ENCODE results near the gene TMCC1.
"Not testable (repeated sequence)": the region's sequence is repeated elsewhere in the genome, so short reads cannot be mapped to it uniquely, and the experiment has no call there.

TMCC1 gene

DNA sequence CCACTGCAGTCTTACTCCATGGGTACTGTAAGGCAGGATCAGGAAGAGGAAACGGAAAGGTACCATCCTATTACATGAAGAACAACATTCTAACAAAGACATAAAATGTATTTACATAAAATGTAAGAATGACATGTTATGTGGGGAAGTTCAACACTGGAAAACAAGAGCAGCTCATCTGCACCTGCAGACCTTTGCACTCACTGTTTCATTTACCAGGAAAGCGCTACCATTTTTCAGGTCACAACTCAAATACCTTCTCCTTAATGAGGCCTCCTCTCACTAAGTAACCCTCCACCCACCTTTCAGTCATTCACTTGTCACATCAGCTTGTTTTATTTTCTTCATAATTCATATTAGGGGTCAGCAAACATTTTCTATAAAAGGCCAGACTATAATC, 2.6 kb downstream of the TMCC1 start:
- Histone ChIP-seq H3K36me3 (peaks cover 3% of the 10 kb centered on the region; the same call in 1 of the 2 replicates), H3K27ac (no peak overlapping the region), H3K4me3 (ENCODE audit: low read depth, low read length) (no peak overlapping the region), H3K27me3 (ENCODE audit: insufficient read depth, low read depth, severe bottlenecking) (no peaks in the 10 kb centered on the region), H3K9me3 (ENCODE audit: severe bottlenecking) (no peaks in the 10 kb centered on the region)
- TF ChIP-seq, protein P1, sequence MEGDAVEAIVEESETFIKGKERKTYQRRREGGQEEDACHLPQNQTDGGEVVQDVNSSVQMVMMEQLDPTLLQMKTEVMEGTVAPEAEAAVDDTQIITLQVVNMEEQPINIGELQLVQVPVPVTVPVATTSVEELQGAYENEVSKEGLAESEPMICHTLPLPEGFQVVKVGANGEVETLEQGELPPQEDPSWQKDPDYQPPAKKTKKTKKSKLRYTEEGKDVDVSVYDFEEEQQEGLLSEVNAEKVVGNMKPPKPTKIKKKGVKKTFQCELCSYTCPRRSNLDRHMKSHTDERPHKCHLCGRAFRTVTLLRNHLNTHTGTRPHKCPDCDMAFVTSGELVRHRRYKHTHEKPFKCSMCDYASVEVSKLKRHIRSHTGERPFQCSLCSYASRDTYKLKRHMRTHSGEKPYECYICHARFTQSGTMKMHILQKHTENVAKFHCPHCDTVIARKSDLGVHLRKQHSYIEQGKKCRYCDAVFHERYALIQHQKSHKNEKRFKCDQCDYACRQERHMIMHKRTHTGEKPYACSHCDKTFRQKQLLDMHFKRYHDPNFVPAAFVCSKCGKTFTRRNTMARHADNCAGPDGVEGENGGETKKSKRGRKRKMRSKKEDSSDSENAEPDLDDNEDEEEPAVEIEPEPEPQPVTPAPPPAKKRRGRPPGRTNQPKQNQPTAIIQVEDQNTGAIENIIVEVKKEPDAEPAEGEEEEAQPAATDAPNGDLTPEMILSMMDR (IDR thresholded peaks at IDR 0.05; ENCODE audit: low read depth, low read length): no peak
- DNase-seq: no peak

GRCh38 chr3:129890125-129890524, 3.4 kb downstream of the TMCC1 start:
- no peaks in the 10 kb centered on the region for H3K9me3 ChIP-seq (ENCODE audit: severe bottlenecking)
- H3K27me3 ChIP-seq (ENCODE audit: insufficient read depth, low read depth, severe bottlenecking): no peaks in the 10 kb centered on the region
- TF ChIP-seq, protein P1 (IDR thresholded peaks at IDR 0.05; ENCODE audit: low read depth, low read length): no peak
- H3K36me3 ChIP-seq: peaks cover 3% of the 10 kb centered on the region; the same call in 1 of the 2 replicates
- no peak overlapping the region for H3K4me3 ChIP-seq (ENCODE audit: low read depth, low read length)
- DNase-seq: no peak
- H3K27ac ChIP-seq: no peak overlapping the region

GRCh38 chr3:129888771-129889170, 4.7 kb downstream of the TMCC1 start:
- peaks cover 3% of the 10 kb centered on the region; the same call in 1 of the 2 replicates for H3K36me3 ChIP-seq
- no peak for DNase-seq
- H3K4me3 ChIP-seq (ENCODE audit: low read depth, low read length): no peak overlapping the region
- no peaks in the 10 kb centered on the region for H3K27me3 ChIP-seq (ENCODE audit: insufficient read depth, low read depth, severe bottlenecking)
- TF ChIP-seq, protein P1 (IDR thresholded peaks at IDR 0.05; ENCODE audit: low read depth, low read length): no peak
- H3K9me3 ChIP-seq (ENCODE audit: severe bottlenecking): no peaks in the 10 kb centered on the region
- no peak overlapping the region for H3K27ac ChIP-seq

DNA sequence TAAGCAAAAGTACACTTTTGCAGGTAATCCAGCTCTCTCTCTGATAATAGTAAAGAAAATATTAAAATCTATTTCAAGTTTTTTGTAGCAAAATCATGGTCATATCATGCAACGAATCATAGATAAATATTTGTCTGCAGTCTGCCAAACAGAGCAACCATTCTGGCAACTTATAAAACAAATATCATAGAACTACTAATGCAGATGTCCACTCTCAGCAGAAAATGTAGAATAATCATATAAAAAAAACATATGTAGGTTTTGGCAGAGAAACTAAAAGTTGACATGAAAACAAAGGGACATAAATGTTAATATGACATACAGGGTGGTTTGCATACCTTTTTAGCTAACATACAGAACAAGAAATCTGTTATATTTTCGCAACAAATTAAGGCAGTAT, 12.2 kb downstream of the TMCC1 start:
- Histone ChIP-seq H3K4me3 (ENCODE audit: low read depth, low read length) (no peak overlapping the region), H3K27me3 (ENCODE audit: insufficient read depth, low read depth, severe bottlenecking) (no peaks in the 10 kb centered on the region), H3K27ac (no peak overlapping the region), H3K9me3 (ENCODE audit: severe bottlenecking) (no peaks in the 10 kb centered on the region), H3K36me3 (peaks cover 35% of the 10 kb centered on the region)
- DNase-seq: no peak
- TF ChIP-seq, protein P1 (IDR thresholded peaks at IDR 0.05; ENCODE audit: low read depth, low read length): no peak

GRCh38 chr3:129878355-129878754, 15.2 kb downstream of the TMCC1 start:
- no peaks in the 10 kb centered on the region for H3K9me3 ChIP-seq (ENCODE audit: severe bottlenecking)
- no peak for DNase-seq
- no peak overlapping the region for H3K4me3 ChIP-seq (ENCODE audit: low read depth, low read length)
- peaks cover 58% of the 10 kb centered on the region for H3K36me3 ChIP-seq
- TF ChIP-seq, protein P1 (IDR thresholded peaks at IDR 0.05; ENCODE audit: low read depth, low read length): no peak
- H3K27me3 ChIP-seq (ENCODE audit: insufficient read depth, low read depth, severe bottlenecking): no peaks in the 10 kb centered on the region
- no peak overlapping the region for H3K27ac ChIP-seq

- H3K4me3 ChIP-seq (ENCODE audit: low read depth, low read length); H3K9me3 ChIP-seq (ENCODE audit: severe bottlenecking); DNase-seq; H3K27ac ChIP-seq; H3K27me3 ChIP-seq (ENCODE audit: insufficient read depth, low read depth, severe bottlenecking): not testable (repeated sequence)
- peaks cover 57% of the 10 kb centered on the region for H3K36me3 ChIP-seq
Measured at GRCh38 chr3:129874479-129874878, 19.0 kb downstream of the TMCC1 start.
